Type B pancreatic cell (in vitro differentiated cells): ENCODE results near the gene RYR2. TPM values are rescaled to one million over a fixed set of nuclear protein-coding genes. Genes with fewer than 3 reads are reported as not detected.

Experiments
- DNase-seq: peaks from one replicate; pipeline ENCODE4 v3.0.0; 2021; ENCODE audit warnings: mixed read lengths; ENCODE audit not compliant: unreplicated experiment; ENCODE audit errors: extremely low spot score
- H3K27ac Mint-ChIP-seq: 2 replicates; pipeline ENCODE4 v1.8.0; 2021; ENCODE audit warnings: mild to moderate bottlenecking, mixed read lengths
- H3K27me3 Mint-ChIP-seq: 2 replicates; pipeline ENCODE4 v1.8.0; 2021; ENCODE audit warnings: mixed read lengths
- H3K36me3 Mint-ChIP-seq: 2 replicates; pipeline ENCODE4 v1.8.0; 2021; ENCODE audit warnings: mixed read lengths
- H3K4me1 Mint-ChIP-seq: one replicate; pipeline ENCODE4 v1.8.0; 2021; ENCODE audit warnings: mixed read lengths; ENCODE audit not compliant: unreplicated experiment
- H3K4me3 Mint-ChIP-seq: 2 replicates; pipeline ENCODE4 v1.8.0; 2021; ENCODE audit warnings: mild to moderate bottlenecking, mixed read lengths
- H3K9me3 Mint-ChIP-seq: 2 replicates; pipeline ENCODE4 v1.8.0; 2021; ENCODE audit warnings: mixed read lengths
- CTCF ChIP-seq: fragments of 200-600 bp; sonication (generic); conservative IDR thresholded peaks from 2 replicates; pipeline ENCODE4 v1.5.0; 2021; ENCODE audit warnings: antibody characterized with exemption, mild to moderate bottlenecking
- total RNA-seq: library from RNA; stranded (reverse); gene quantifications from 2 replicates; pipeline ENCODE4 v1.2.1, GENCODE V29; 2021; ENCODE audit warnings: low replicate concordance

The RYR2 gene
- total RNA-seq, 1 donor from 2014 or later, result 0.58 TPM

GRCh38 chr1:237687804-237688203 is 645.8 kb downstream of the RYR2 start:
- H3K36me3 Mint-ChIP-seq, result no peaks in the 10 kb centered on the region
- H3K27me3 Mint-ChIP-seq, result no peaks in the 10 kb centered on the region
- DNase-seq, result no peak
- H3K27ac Mint-ChIP-seq, result no peak overlapping the region
- H3K4me1 Mint-ChIP-seq, result peaks cover 5% of the 10 kb centered on the region
- no peaks in the 10 kb centered on the region for H3K9me3 Mint-ChIP-seq
- no peak overlapping the region for H3K4me3 Mint-ChIP-seq
- TF ChIP-seq CTCF, result no peak

- no peaks in the 10 kb centered on the region for H3K9me3 Mint-ChIP-seq
These were observed 648.7 kb downstream of the RYR2 start for GRCh38 chr1:237690656-237691055.

GRCh38 chr1:237692255-237692654 is 650.3 kb downstream of the RYR2 start:
- Mint-ChIP-seq H3K4me1 (peaks cover 5% of the 10 kb centered on the region), H3K36me3 (no peaks in the 10 kb centered on the region), H3K27ac (no peak overlapping the region), H3K9me3 (no peaks in the 10 kb centered on the region), H3K27me3 (no peaks in the 10 kb centered on the region), H3K4me3 (no peak overlapping the region)
- TF ChIP-seq CTCF, result no peak
- no peak for DNase-seq

More at GRCh38 chr1:237690656-237691055, 648.7 kb downstream of the RYR2 start:
- TF ChIP-seq CTCF, result no peak
- peaks cover 5% of the 10 kb centered on the region for H3K4me1 Mint-ChIP-seq
- no peaks in the 10 kb centered on the region for H3K27me3 Mint-ChIP-seq
- no peak for DNase-seq
- H3K36me3 Mint-ChIP-seq, result no peaks in the 10 kb centered on the region
- H3K27ac Mint-ChIP-seq, result no peak overlapping the region
- no peak overlapping the region for H3K4me3 Mint-ChIP-seq

GRCh38 chr1:237695878-237696277 is 653.9 kb downstream of the RYR2 start:
- Mint-ChIP-seq H3K27me3 (no peaks in the 10 kb centered on the region), H3K9me3 (no peaks in the 10 kb centered on the region), H3K27ac (no peak overlapping the region), H3K36me3 (no peaks in the 10 kb centered on the region), H3K4me1 (peaks cover 5% of the 10 kb centered on the region), H3K4me3 (no peak overlapping the region)
- no peak for DNase-seq
- no peak for TF ChIP-seq CTCF

GRCh38 chr1:237700181-237700580 is 658.2 kb downstream of the RYR2 start:
- TF ChIP-seq CTCF, result no peak
- DNase-seq, result no peak
- H3K36me3 Mint-ChIP-seq, result no peaks in the 10 kb centered on the region
- no peaks in the 10 kb centered on the region for H3K4me1 Mint-ChIP-seq
- H3K27ac Mint-ChIP-seq, result no peak overlapping the region
- H3K9me3 Mint-ChIP-seq, result no peaks in the 10 kb centered on the region
- no peaks in the 10 kb centered on the region for H3K27me3 Mint-ChIP-seq
- H3K4me3 Mint-ChIP-seq, result no peak overlapping the region

- no peak for DNase-seq
- Mint-ChIP-seq H3K27ac (no peak overlapping the region), H3K9me3 (no peaks in the 10 kb centered on the region), H3K4me3 (no peak overlapping the region), H3K4me1 (no peaks in the 10 kb centered on the region), H3K36me3 (no peaks in the 10 kb centered on the region), H3K27me3 (no peaks in the 10 kb centered on the region)
- no peak for TF ChIP-seq CTCF
These were observed 659.5 kb downstream of the RYR2 start for GRCh38 chr1:237701534-237701933.
